B cell (primary cell): ENCODE measurements around the gene ATG7. TPM values are rescaled to one million over a fixed set of nuclear protein-coding genes. Genes with fewer than 3 reads are reported as not detected.

Source experiments
- ATAC-seq: fragments of 200-7000 bp; cut with Tn5 transposase; one replicate; pipeline ENCODE4 v1.10.0; 2021; ENCODE audit warnings: low read depth, mild to moderate bottlenecking, moderate number of reproducible peaks, moderate library complexity
- CTCF ChIA-PET: fragments of 350-600 bp; sonication (Branson Sonifier 250); formaldehyde crosslinking; loops from one replicate; lab custom pipeline; 2021; ENCODE audit warnings: antibody characterized with exemption, inconsistent platforms; lab: Charles Lee
- POLR2A ChIA-PET: fragments of 350-600 bp; sonication (Branson Sonifier 250); formaldehyde crosslinking; loops from one replicate; lab custom pipeline; 2021; ENCODE audit warnings: antibody characterized with exemption; lab: Charles Lee
- DNase-seq: peaks from one replicate; pipeline ENCODE4 v3.0.0; 2013
- H2AFZ ChIP-seq: 2 replicates; pipeline ENCODE4 v1.6.1; 2012; ENCODE audit warnings: mild to moderate bottlenecking, low read depth, low read length; ENCODE audit not compliant: insufficient read depth, poor library complexity, severe bottlenecking
- H3K27ac ChIP-seq, 2 donors: 1 replicate in 1 of 2; 2 replicates in 1 of 2; pipeline ENCODE4 v1.5.1; 2012 to 2013; ENCODE audit warnings: low read length in 2 of 2, mild to moderate bottlenecking in 2 of 2, moderate library complexity in 1 of 2
- H3K27me3 ChIP-seq, 4 experiments: fragments of 200-600 bp in 1 of 4; sonication (generic) in 1 of 4; replicated peaks in 1 of 4; 1 replicate in 2 of 4; 2 replicates in 2 of 4; pipeline versions ENCODE4 v1.6.1 to v1.7.0; 2013 to 2016; ENCODE audit warnings: low read length in 3 of 4, mild to moderate bottlenecking in 2 of 4, mixed read lengths in 1 of 4, moderate library complexity in 1 of 4; ENCODE audit not compliant: insufficient read depth in 4 of 4, control insufficient read depth in 3 of 4; ENCODE audit errors: control extremely low read depth in 1 of 4
- H3K36me3 ChIP-seq, 2 experiments: replicated peaks in 1 of 2; 1 replicate in 1 of 2; 2 replicates in 1 of 2; pipeline versions ENCODE4 v1.6.1 to v1.7.1; 2013; ENCODE audit warnings: low read length in 1 of 2; ENCODE audit not compliant: insufficient read depth in 2 of 2, control insufficient read depth in 1 of 2; ENCODE audit errors: control extremely low read depth in 1 of 2, extremely low read depth in 1 of 2
- H3K4me1 ChIP-seq, 2 donors: fragments of 200-600 bp in 1 of 2; sonication (generic) in 1 of 2; 1 replicate in 1 of 2; 2 replicates in 1 of 2; pipeline versions ENCODE4 v1.5.1 to v1.6.1; 2013 to 2017; ENCODE audit warnings: low read length in 2 of 2; ENCODE audit not compliant: control insufficient read depth in 2 of 2, insufficient read depth in 2 of 2
- H3K4me2 ChIP-seq: replicated peaks from 2 replicates; pipeline ENCODE3; 2012; ENCODE audit warnings: mild to moderate bottlenecking, low read depth, low read length; ENCODE audit not compliant: poor library complexity, severe bottlenecking
- H3K4me3 ChIP-seq, 5 experiments: fragments of 200-600 bp in 1 of 5; sonication (generic) in 1 of 5; 1 replicate in 3 of 5; 2 replicates in 2 of 5; pipeline versions ENCODE4 v1.5.1 to v1.7.0; 2011 to 2016; ENCODE audit warnings: low read length in 4 of 5, mild to moderate bottlenecking in 4 of 5, low read depth in 2 of 5, control low read depth in 1 of 5, moderate library complexity in 1 of 5; ENCODE audit not compliant: insufficient read depth in 1 of 5; ENCODE audit errors: control extremely low read depth in 1 of 5, extremely low read depth in 1 of 5
- H3K79me2 ChIP-seq: fragments of 200-600 bp; sonication (generic); one replicate; pipeline ENCODE4 v1.6.0; 2016; ENCODE audit warnings: low read length; ENCODE audit not compliant: control insufficient read depth, insufficient read depth
- H3K9ac ChIP-seq: fragments of 200-600 bp; sonication (generic); 2 replicates; pipeline ENCODE4 v1.6.1; 2017; ENCODE audit warnings: mild to moderate bottlenecking, low read length, moderate library complexity
- H3K9me3 ChIP-seq, 3 donors: one replicate each; pipeline versions ENCODE4 v1.6.1 to v1.7.1; 2013; ENCODE audit warnings: low read length in 2 of 3; ENCODE audit not compliant: control insufficient read depth in 2 of 3, insufficient read depth in 1 of 3; ENCODE audit errors: control extremely low read depth in 1 of 3
- H4K20me1 ChIP-seq: 2 replicates; pipeline ENCODE4 v1.6.0; 2012; ENCODE audit warnings: mild to moderate bottlenecking, low read length; ENCODE audit not compliant: insufficient read depth, control insufficient read depth, poor library complexity, severe bottlenecking
- H3K27ac Mint-ChIP-seq: one replicate; pipeline ENCODE4 v1.8.0; 2021; ENCODE audit warnings: mixed read lengths
- H3K27me3 Mint-ChIP-seq: one replicate; pipeline ENCODE4 v1.8.0; 2021; ENCODE audit warnings: mixed read lengths
- H3K4me1 Mint-ChIP-seq: one replicate; pipeline ENCODE4 v1.8.0; 2021; ENCODE audit warnings: mixed read lengths
- H3K4me3 Mint-ChIP-seq: one replicate; pipeline ENCODE4 v1.8.0; 2021; ENCODE audit warnings: mixed read lengths
- H3K9me3 Mint-ChIP-seq: one replicate; pipeline ENCODE4 v1.8.0; 2022; ENCODE audit warnings: mixed read lengths; ENCODE audit not compliant: insufficient read depth
- EZH2 ChIP-seq: IDR thresholded peaks from 2 replicates; pipeline ENCODE4 v1.6.1; 2012; ENCODE audit warnings: borderline replicate concordance, low read depth, mild to moderate bottlenecking, moderate library complexity, low read length; ENCODE audit not compliant: insufficient read depth, poor library complexity, severe bottlenecking
- WGBS: methylation state at CpG from one replicate; pipeline ENCODE4 v1.1.5; 2013; ENCODE audit warnings: missing lambda C conversion rate; ENCODE audit not compliant: insufficient coverage; 5-methylcytosine and 5-hydroxymethylcytosine counted together
- intact Hi-C: fragments of 100-400 bp; cut with micrococcal nuclease; formaldehyde crosslinking; loops from one replicate; pipeline ENCODE4 v1.10.0; 2022
- polyA plus RNA-seq: library from polyadenylated mRNA; depleted of rRNA; stranded (reverse); fragments of >200 nt; gene quantifications from 2 replicates; pipeline ENCODE4 v1.2.3, GENCODE V29; 2012
- total RNA-seq, 2 donors: library from RNA; stranded (reverse); fragments of 120-200 nt in 1 of 2; gene quantifications; 1 replicate in 1 of 2; 2 replicates in 1 of 2; pipeline versions ENCODE4 v1.2.3 to v1.2.4, GENCODE V29; 2013 to 2022
- TF ChIP-seq, protein P1 (sequence below): fragments of 200-600 bp; IDR thresholded peaks from one replicate; pipeline ENCODE4 v1.8.0; 2022; ENCODE audit warnings: antibody characterized with exemption, mild to moderate bottlenecking

The ATG7 gene
- total and polyA plus RNA-seq, 2 donors (not counting 1 experiment from before 2014, with no cell fraction given): 13.9 to 66.4 TPM

DNA sequence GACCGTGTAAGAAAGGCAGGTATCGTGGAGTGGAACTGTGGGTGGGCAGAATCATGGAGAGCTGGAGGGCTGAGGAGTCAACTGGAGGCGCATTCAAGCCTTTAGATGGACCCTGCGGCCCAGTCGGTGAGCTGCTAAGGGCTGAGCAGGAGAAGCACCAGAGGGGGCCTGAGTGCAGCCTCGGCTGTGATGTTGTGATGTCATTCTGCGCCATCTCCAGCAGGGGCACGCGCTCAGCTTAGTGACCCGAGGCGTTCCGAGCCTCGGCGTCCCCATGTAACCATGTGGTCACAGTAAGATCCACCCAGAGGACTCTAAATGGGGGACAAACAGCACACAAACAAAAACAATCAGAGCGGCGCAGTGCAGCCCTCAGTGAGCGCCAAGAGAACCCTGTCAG, 294.7 kb downstream of the ATG7 start:
- ATAC-seq (no peak), DNase-seq (no peak)
- ChIA-PET POLR2A (no interaction called here), CTCF (no interaction called here)
- Histone ChIP-seq H3K4me3 (no peak overlapping the region), H3K27ac (no peak overlapping the region), H3K9ac (no peak overlapping the region), H3K4me1 (no peaks in the 10 kb centered on the region), H3K79me2 (peaks cover 50% of the 10 kb centered on the region), H2AFZ (no peak overlapping the region), H3K27me3 (no peaks in the 10 kb centered on the region), H3K4me2 (no peak overlapping the region), H3K36me3 (peaks cover 0 to 36% of the 10 kb centered on the region in 2 experiments), H4K20me1 (peaks cover 48% of the 10 kb centered on the region), H3K9me3 (no peaks in the 10 kb centered on the region)
- intact Hi-C loops: no loop called here
- WGBS: 98% methylated on average over 10 of the region's 17 CpGs
- Mint-ChIP-seq H3K4me3 (no peak overlapping the region), H3K9me3 (no peaks in the 10 kb centered on the region), H3K27ac (no peak overlapping the region), H3K4me1 (no peaks in the 10 kb centered on the region), H3K27me3 (no peaks in the 10 kb centered on the region)
- TF ChIP-seq, protein P1, sequence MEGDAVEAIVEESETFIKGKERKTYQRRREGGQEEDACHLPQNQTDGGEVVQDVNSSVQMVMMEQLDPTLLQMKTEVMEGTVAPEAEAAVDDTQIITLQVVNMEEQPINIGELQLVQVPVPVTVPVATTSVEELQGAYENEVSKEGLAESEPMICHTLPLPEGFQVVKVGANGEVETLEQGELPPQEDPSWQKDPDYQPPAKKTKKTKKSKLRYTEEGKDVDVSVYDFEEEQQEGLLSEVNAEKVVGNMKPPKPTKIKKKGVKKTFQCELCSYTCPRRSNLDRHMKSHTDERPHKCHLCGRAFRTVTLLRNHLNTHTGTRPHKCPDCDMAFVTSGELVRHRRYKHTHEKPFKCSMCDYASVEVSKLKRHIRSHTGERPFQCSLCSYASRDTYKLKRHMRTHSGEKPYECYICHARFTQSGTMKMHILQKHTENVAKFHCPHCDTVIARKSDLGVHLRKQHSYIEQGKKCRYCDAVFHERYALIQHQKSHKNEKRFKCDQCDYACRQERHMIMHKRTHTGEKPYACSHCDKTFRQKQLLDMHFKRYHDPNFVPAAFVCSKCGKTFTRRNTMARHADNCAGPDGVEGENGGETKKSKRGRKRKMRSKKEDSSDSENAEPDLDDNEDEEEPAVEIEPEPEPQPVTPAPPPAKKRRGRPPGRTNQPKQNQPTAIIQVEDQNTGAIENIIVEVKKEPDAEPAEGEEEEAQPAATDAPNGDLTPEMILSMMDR: no peak
- no peak for TF ChIP-seq EZH2

GRCh38 chr3:11567516-11568467, 295.6 kb downstream of the ATG7 start:
- Mint-ChIP-seq H3K27me3 (no peaks in the 10 kb centered on the region), H3K27ac (no peak overlapping the region), H3K4me1 (no peaks in the 10 kb centered on the region), H3K9me3 (no peaks in the 10 kb centered on the region), H3K4me3 (no peak overlapping the region)
- no peak overlapping the region for H2AFZ ChIP-seq
- peaks cover 53% of the 10 kb centered on the region for H3K79me2 ChIP-seq
- H3K4me3 ChIP-seq: no peak overlapping the region
- H3K4me1 ChIP-seq: no peaks in the 10 kb centered on the region
- no peak overlapping the region for H3K9ac ChIP-seq
- POLR2A ChIA-PET: no interaction called here
- no peak overlapping the region for H3K27ac ChIP-seq
- CTCF ChIA-PET: no interaction called here
- DNase-seq: no peak
- no peaks in the 10 kb centered on the region for H3K9me3 ChIP-seq
- intact Hi-C loops: no loop called here
- peaks cover 0 to 36% of the 10 kb centered on the region in 2 experiments for H3K36me3 ChIP-seq
- WGBS: 96% methylated on average over 21 of the region's 27 CpGs
- no peaks in the 10 kb centered on the region for H3K27me3 ChIP-seq
- H3K4me2 ChIP-seq: no peak overlapping the region
- peaks cover 42% of the 10 kb centered on the region for H4K20me1 ChIP-seq
- no peak for TF ChIP-seq EZH2
- TF ChIP-seq, protein P1: no peak
- no peak for ATAC-seq
